ENCODE data around the gene VSX1.

VSX1 gene

GRCh38 chr20:25065625-25066338, 16.2 kb downstream of the VSX1 start:
- Histone ChIP-seq H3K36me3 (ENCODE audit: control insufficient read depth in 4 of 4, insufficient read depth in 4 of 4, low read length in 3 of 4) (no peaks in the 10 kb centered on the region), H3K9me3 (ENCODE audit: control extremely low read depth in 1 of 5, control insufficient read depth in 4 of 5, insufficient read depth in 2 of 5, low read depth in 1 of 5, low read length in 4 of 5) (no peaks in the 10 kb centered on the region), H3K4me1 (ENCODE audit: control extremely low read depth in 1 of 4, control insufficient read depth in 4 of 4, insufficient read depth in 4 of 4, low read length in 3 of 4) (no peaks in the 10 kb centered on the region), H3K4me3 (ENCODE audit: control insufficient read depth in 1 of 7, extremely low read depth in 1 of 7, insufficient read depth in 4 of 7, low read depth in 2 of 7, low read length in 6 of 7) (no peak overlapping the region), H3K27me3 (replicated peaks in 2 of 5; ENCODE audit: control insufficient read depth in 4 of 5, insufficient read depth in 5 of 5, low read length in 4 of 5) (peaks cover 0 to 18% (median 10%) of the 10 kb centered on the region in 5 experiments), H3K27ac (ENCODE audit: insufficient read depth in 1 of 2, low read depth in 1 of 2, low read length in 2 of 2, poor library complexity in 1 of 2, severe bottlenecking in 2 of 2) (no peak overlapping the region)
- CTCF ChIA-PET: interaction anchor here (0.9 to 5.3 kb wide), 16 partner anchors 11 to 1128 kb away, joined by 3 to 160 read pairs (median 5); partner anchors contain the start of gene APMAP
- POLR2A ChIA-PET: interaction anchor here (0.8 kb wide), 1 partner anchor 71 kb away, joined by 3 read pairs; no protein-coding TSS in a partner anchor
- WGBS (ENCODE audit: insufficient coverage): 40% methylated on average over 6 of the region's 9 CpGs
- peak; percentile 73 to 85 (median 80) for DNase-seq

GRCh38 chr20:25065072-25065624, 16.8 kb downstream of the VSX1 start:
- no peaks in the 10 kb centered on the region for H3K4me1 ChIP-seq (ENCODE audit: control extremely low read depth in 1 of 4, control insufficient read depth in 4 of 4, insufficient read depth in 4 of 4, low read length in 3 of 4)
- H3K4me3 ChIP-seq (ENCODE audit: control insufficient read depth in 1 of 7, extremely low read depth in 1 of 7, insufficient read depth in 4 of 7, low read depth in 2 of 7, low read length in 6 of 7): no peak overlapping the region
- no peak for DNase-seq
- no peak overlapping the region for H3K27ac ChIP-seq (ENCODE audit: insufficient read depth in 1 of 2, low read depth in 1 of 2, low read length in 2 of 2, poor library complexity in 1 of 2, severe bottlenecking in 2 of 2)
- ChIA-PET CTCF (interaction anchor here (0.9 to 5.3 kb wide), 16 partner anchors 10 to 1127 kb away, joined by 3 to 160 read pairs (median 5); partner anchors contain the start of gene APMAP), POLR2A (interaction anchor here (0.8 kb wide), 1 partner anchor 70 kb away, joined by 3 read pairs; no protein-coding TSS in a partner anchor)
- 88% methylated on average over 8 of the region's 9 CpGs for WGBS (ENCODE audit: insufficient coverage)
- H3K9me3 ChIP-seq (ENCODE audit: control extremely low read depth in 1 of 5, control insufficient read depth in 4 of 5, insufficient read depth in 2 of 5, low read depth in 1 of 5, low read length in 4 of 5): no peaks in the 10 kb centered on the region
- H3K36me3 ChIP-seq (ENCODE audit: control insufficient read depth in 4 of 4, insufficient read depth in 4 of 4, low read length in 3 of 4): no peaks in the 10 kb centered on the region
- H3K27me3 ChIP-seq (replicated peaks in 2 of 5; ENCODE audit: control insufficient read depth in 4 of 5, insufficient read depth in 5 of 5, low read length in 4 of 5): peaks cover 0 to 12% (median 10%) of the 10 kb centered on the region in 5 experiments

GRCh38 chr20:25064561-25065071, 17.3 kb downstream of the VSX1 start:
- peaks cover 0 to 4% (median 2%) of the 10 kb centered on the region in 4 experiments for H3K4me1 ChIP-seq (ENCODE audit: control extremely low read depth in 1 of 4, control insufficient read depth in 4 of 4, insufficient read depth in 4 of 4, low read length in 3 of 4)
- H3K27me3 ChIP-seq (replicated peaks in 2 of 5; ENCODE audit: control insufficient read depth in 4 of 5, insufficient read depth in 5 of 5, low read length in 4 of 5): peaks cover 0 to 9% (median 7%) of the 10 kb centered on the region in 5 experiments
- H3K9me3 ChIP-seq (ENCODE audit: control extremely low read depth in 1 of 5, control insufficient read depth in 4 of 5, insufficient read depth in 2 of 5, low read depth in 1 of 5, low read length in 4 of 5): no peaks in the 10 kb centered on the region
- CTCF ChIA-PET: interaction anchor here (1.0 to 5.3 kb wide), 14 partner anchors 9 to 134 kb away, joined by 3 to 160 read pairs (median 6); partner anchors contain the start of gene APMAP
- H3K4me3 ChIP-seq (ENCODE audit: control insufficient read depth in 1 of 7, extremely low read depth in 1 of 7, insufficient read depth in 4 of 7, low read depth in 2 of 7, low read length in 6 of 7): no peak overlapping the region
- H3K36me3 ChIP-seq (ENCODE audit: control insufficient read depth in 4 of 4, insufficient read depth in 4 of 4, low read length in 3 of 4): no peaks in the 10 kb centered on the region
- POLR2A ChIA-PET: interaction anchor here (0.8 kb wide), 1 partner anchor 69 kb away, joined by 3 read pairs; no protein-coding TSS in a partner anchor
- DNase-seq: no peak
- WGBS (ENCODE audit: insufficient coverage): 97% methylated on average over 4 of the region's 4 CpGs
- no peak overlapping the region for H3K27ac ChIP-seq (ENCODE audit: insufficient read depth in 1 of 2, low read depth in 1 of 2, low read length in 2 of 2, poor library complexity in 1 of 2, severe bottlenecking in 2 of 2)

- Histone ChIP-seq H3K4me1 (ENCODE audit: control extremely low read depth in 1 of 4, control insufficient read depth in 4 of 4, insufficient read depth in 4 of 4, low read length in 3 of 4) (peaks cover 0 to 10% (median 8%) of the 10 kb centered on the region in 4 experiments), H3K4me3 (ENCODE audit: control insufficient read depth in 1 of 7, extremely low read depth in 1 of 7, insufficient read depth in 4 of 7, low read depth in 2 of 7, low read length in 6 of 7) (no peak overlapping the region), H3K9me3 (ENCODE audit: control extremely low read depth in 1 of 5, control insufficient read depth in 4 of 5, insufficient read depth in 2 of 5, low read depth in 1 of 5, low read length in 4 of 5) (no peaks in the 10 kb centered on the region), H3K27me3 (replicated peaks in 2 of 5; ENCODE audit: control insufficient read depth in 4 of 5, insufficient read depth in 5 of 5, low read length in 4 of 5) (peaks cover 0 to 5% (median under 1%) of the 10 kb centered on the region in 5 experiments), H3K27ac (ENCODE audit: insufficient read depth in 1 of 2, low read depth in 1 of 2, low read length in 2 of 2, poor library complexity in 1 of 2, severe bottlenecking in 2 of 2) (no peak overlapping the region), H3K36me3 (ENCODE audit: control insufficient read depth in 4 of 4, insufficient read depth in 4 of 4, low read length in 3 of 4) (no peaks in the 10 kb centered on the region)
- 87% methylated on average over 2 of the region's 2 CpGs for WGBS (ENCODE audit: insufficient coverage)
- ChIA-PET CTCF (interaction anchor here (1.0 to 5.3 kb wide), 12 partner anchors 9 to 133 kb away, joined by 3 to 160 read pairs (median 7); partner anchors contain the start of gene APMAP), POLR2A (no interaction called here)
- no peak for DNase-seq
These were observed 18.0 kb downstream of the VSX1 start for GRCh38 chr20:25063981-25064380.

- WGBS (ENCODE audit: insufficient coverage): 97% methylated on average over 10 of the region's 11 CpGs
- Histone ChIP-seq H3K27ac (ENCODE audit: insufficient read depth in 1 of 2, low read depth in 1 of 2, low read length in 2 of 2, poor library complexity in 1 of 2, severe bottlenecking in 2 of 2) (no peak overlapping the region), H3K9me3 (ENCODE audit: control extremely low read depth in 1 of 5, control insufficient read depth in 4 of 5, insufficient read depth in 2 of 5, low read depth in 1 of 5, low read length in 4 of 5) (no peaks in the 10 kb centered on the region), H3K27me3 (replicated peaks in 2 of 5; ENCODE audit: control insufficient read depth in 4 of 5, insufficient read depth in 5 of 5, low read length in 4 of 5) (peaks cover 0 to 5% (median 0%) of the 10 kb centered on the region in 5 experiments), H3K36me3 (ENCODE audit: control insufficient read depth in 4 of 4, insufficient read depth in 4 of 4, low read length in 3 of 4) (no peaks in the 10 kb centered on the region), H3K4me1 (ENCODE audit: control extremely low read depth in 1 of 4, control insufficient read depth in 4 of 4, insufficient read depth in 4 of 4, low read length in 3 of 4) (peaks cover 0 to 14% (median 11%) of the 10 kb centered on the region in 4 experiments), H3K4me3 (ENCODE audit: control insufficient read depth in 1 of 7, extremely low read depth in 1 of 7, insufficient read depth in 4 of 7, low read depth in 2 of 7, low read length in 6 of 7) (no peak overlapping the region)
- POLR2A ChIA-PET: no interaction called here
- CTCF ChIA-PET: interaction anchor here (1.0 to 5.3 kb wide), 10 partner anchors 9 to 133 kb away, joined by 3 to 160 read pairs (median 8); partner anchors contain the start of gene APMAP
- no peak for DNase-seq
These were observed 18.4 kb downstream of the VSX1 start for GRCh38 chr20:25063546-25063945.

- Histone ChIP-seq H3K4me1 (ENCODE audit: control extremely low read depth in 1 of 4, control insufficient read depth in 4 of 4, insufficient read depth in 4 of 4, low read length in 3 of 4) (peaks cover 0 to 16% (median 14%) of the 10 kb centered on the region in 4 experiments), H3K36me3 (ENCODE audit: control insufficient read depth in 4 of 4, insufficient read depth in 4 of 4, low read length in 3 of 4) (no peaks in the 10 kb centered on the region), H3K4me3 (ENCODE audit: control insufficient read depth in 1 of 7, extremely low read depth in 1 of 7, insufficient read depth in 4 of 7, low read depth in 2 of 7, low read length in 6 of 7) (no peak overlapping the region), H3K9me3 (ENCODE audit: control extremely low read depth in 1 of 5, control insufficient read depth in 4 of 5, insufficient read depth in 2 of 5, low read depth in 1 of 5, low read length in 4 of 5) (no peaks in the 10 kb centered on the region), H3K27me3 (replicated peaks in 2 of 5; ENCODE audit: control insufficient read depth in 4 of 5, insufficient read depth in 5 of 5, low read length in 4 of 5) (peaks cover 0 to 5% (median 0%) of the 10 kb centered on the region in 5 experiments), H3K27ac (ENCODE audit: insufficient read depth in 1 of 2, low read depth in 1 of 2, low read length in 2 of 2, poor library complexity in 1 of 2, severe bottlenecking in 2 of 2) (no peak overlapping the region)
- POLR2A ChIA-PET: no interaction called here
- WGBS (ENCODE audit: insufficient coverage): 97% methylated on average over 7 of the region's 7 CpGs
- no peak for DNase-seq
- CTCF ChIA-PET: interaction anchor here (0.6 to 5.3 kb wide), 13 partner anchors 9 to 1716 kb away, joined by 3 to 160 read pairs (median 3); partner anchors contain the start of gene APMAP
These were observed 19.1 kb downstream of the VSX1 start for GRCh38 chr20:25062841-25063240.

All from common myeloid progenitor, CD34-positive (primary cell).